ENCODE results near the gene KCNA10.

DNA sequence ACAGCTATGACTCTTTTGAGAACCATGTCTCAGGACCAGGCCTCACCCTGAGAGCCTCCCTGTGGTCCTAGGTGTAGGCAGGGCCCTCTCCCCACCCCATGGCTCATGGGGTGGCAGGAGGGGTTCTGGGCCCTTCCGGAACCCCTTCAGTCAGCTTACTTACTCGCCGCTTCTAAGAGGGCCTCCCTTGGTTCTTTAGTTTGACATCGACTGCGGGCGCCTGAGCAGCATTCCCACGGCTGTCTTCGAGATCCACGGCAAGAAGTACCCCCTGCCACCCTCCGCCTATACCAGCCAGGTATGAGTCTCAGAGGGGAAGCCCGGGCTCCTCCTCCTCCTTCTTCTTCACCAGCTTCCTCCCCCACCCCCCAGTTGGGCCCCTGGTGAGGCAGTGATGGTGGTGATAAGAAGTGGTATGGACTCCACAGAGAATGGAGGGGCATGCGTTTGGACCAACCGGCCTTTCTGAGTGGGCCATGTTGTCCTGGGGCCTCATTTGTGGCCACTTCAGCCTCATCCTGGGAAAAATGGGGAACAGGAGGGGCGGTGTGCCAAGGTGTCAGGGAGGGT is 28.9 kb downstream of the KCNA10 start:
- TF ChIP-seq EZH2 (IDR thresholded peaks at IDR 0.05) (no peak), CTCF (IDR thresholded peaks at IDR 0.05 in 2 of 3, conservative IDR thresholded peaks at IDR 0.05 in 1 of 3; ENCODE audit: borderline replicate concordance in 1 of 3, insufficient read depth in 1 of 3, low read depth in 2 of 3, low read length in 2 of 3) (no peak), ELF1 (IDR thresholded peaks at IDR 0.05; ENCODE audit: borderline replicate concordance, low read depth) (no peak), POLR2A (IDR thresholded peaks at IDR 0.05; ENCODE audit: borderline replicate concordance, extremely low read depth, insufficient read depth, insufficient read length) (no peak), POLR2AphosphoS5 (IDR thresholded peaks at IDR 0.05; ENCODE audit: low read depth, low read length) (no peak), EGR1 (IDR thresholded peaks at IDR 0.05; ENCODE audit: low read depth) (no peak), YY1 (IDR thresholded peaks at IDR 0.05; ENCODE audit: extremely low read depth, insufficient replicate concordance, low read depth, low read length) (no peak), SRF (IDR thresholded peaks at IDR 0.05; ENCODE audit: low read depth) (no peak), CEBPB (IDR thresholded peaks at IDR 0.05; ENCODE audit: low read depth) (no peak), JUND (IDR thresholded peaks at IDR 0.05) (no peak), REST (IDR thresholded peaks at IDR 0.05; ENCODE audit: low read depth) (no peak)
- TF ChIP-seq, protein P1, sequence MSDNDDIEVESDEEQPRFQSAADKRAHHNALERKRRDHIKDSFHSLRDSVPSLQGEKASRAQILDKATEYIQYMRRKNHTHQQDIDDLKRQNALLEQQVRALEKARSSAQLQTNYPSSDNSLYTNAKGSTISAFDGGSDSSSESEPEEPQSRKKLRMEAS (IDR thresholded peaks at IDR 0.05), result no peak
